H9 (cell line): ENCODE measurements around the gene TUBA3E. TPM values are rescaled to one million over a fixed set of nuclear protein-coding genes. Genes with fewer than 3 reads are reported as not detected.
"Not testable (repeated sequence)": the region's sequence is repeated elsewhere in the genome, so short reads cannot be mapped to it uniquely, and the experiment has no call there.

Experiments used
- DNase-seq: peaks from one replicate; pipeline ENCODE4 v3.0.0-alpha.2; 2017
- H2AFZ ChIP-seq: one replicate; pipeline ENCODE4 v1.6.1; 2013; ENCODE audit warnings: mild to moderate bottlenecking, low read length, control low read depth, moderate library complexity
- H2AK5ac ChIP-seq: 2 replicates; pipeline ENCODE4 v1.6.1; 2013; ENCODE audit warnings: low read length, control low read depth, mixed read lengths; ENCODE audit not compliant: insufficient read length
- H2BK120ac ChIP-seq: one replicate; pipeline ENCODE4 v1.6.1; 2013; ENCODE audit warnings: low read depth, mild to moderate bottlenecking, low read length, control low read depth, inconsistent platforms; ENCODE audit not compliant: poor library complexity, severe bottlenecking
- H2BK12ac ChIP-seq: 2 replicates; pipeline ENCODE4 v1.6.1; 2013; ENCODE audit warnings: low read length, control low read depth, mixed read lengths, low read depth; ENCODE audit not compliant: insufficient read length
- H2BK15ac ChIP-seq: 2 replicates; pipeline ENCODE4 v1.6.1; 2013; ENCODE audit warnings: low read depth, low read length, control low read depth
- H2BK20ac ChIP-seq: one replicate; pipeline ENCODE4 v1.6.1; 2013; ENCODE audit warnings: low read depth, mild to moderate bottlenecking, low read length, control low read depth, inconsistent platforms; ENCODE audit not compliant: poor library complexity, severe bottlenecking
- H2BK5ac ChIP-seq: 2 replicates; pipeline ENCODE4 v1.6.1; 2013; ENCODE audit warnings: low read length, control low read depth, mixed read lengths; ENCODE audit not compliant: insufficient read length
- H3K14ac ChIP-seq: 2 replicates; pipeline ENCODE4 v1.6.1; 2013; ENCODE audit warnings: low read length, control low read depth; ENCODE audit not compliant: insufficient read depth
- H3K18ac ChIP-seq: 2 replicates; pipeline ENCODE4 v1.6.1; 2013; ENCODE audit warnings: low read depth, mild to moderate bottlenecking, mixed read lengths, low read length, control low read depth; ENCODE audit not compliant: insufficient read length
- H3K23ac ChIP-seq: 2 replicates; pipeline ENCODE4 v1.6.1; 2013; ENCODE audit warnings: low read length, control low read depth, mixed read lengths, low read depth; ENCODE audit not compliant: insufficient read length
- H3K23me2 ChIP-seq: 2 replicates; pipeline ENCODE4 v1.6.1; 2013; ENCODE audit warnings: low read depth, mild to moderate bottlenecking, mixed read lengths, low read length, control low read depth; ENCODE audit not compliant: insufficient read length, poor library complexity, severe bottlenecking
- H3K27ac ChIP-seq: 2 replicates; pipeline ENCODE4 v1.5.1; 2013; ENCODE audit warnings: low read length, control low read depth, mixed read lengths, low read depth; ENCODE audit not compliant: insufficient read length
- H3K27me3 ChIP-seq: 2 replicates; pipeline ENCODE4 v1.6.1; 2013; ENCODE audit warnings: low read length, control low read depth, inconsistent platforms; ENCODE audit not compliant: insufficient read depth
- H3K4ac ChIP-seq: 2 replicates; pipeline ENCODE4 v1.6.1; 2013; ENCODE audit warnings: low read depth, mild to moderate bottlenecking, control low read depth, inconsistent platforms, low read length, moderate library complexity
- H3K4me1 ChIP-seq: 2 replicates; pipeline ENCODE4 v1.6.1; 2013; ENCODE audit warnings: low read length, control low read depth, inconsistent platforms; ENCODE audit not compliant: insufficient read depth
- H3K4me2 ChIP-seq: 2 replicates; pipeline ENCODE4 v1.6.1; 2013; ENCODE audit warnings: low read length, control low read depth, mixed read lengths; ENCODE audit not compliant: insufficient read length, insufficient read depth
- H3K56ac ChIP-seq: 2 replicates; pipeline ENCODE4 v1.6.1; 2013; ENCODE audit warnings: low read depth, mild to moderate bottlenecking, mixed read lengths, low read length, control low read depth; ENCODE audit not compliant: insufficient read length
- H3K79me1 ChIP-seq: 2 replicates; pipeline ENCODE4 v1.6.1; 2013; ENCODE audit warnings: low read depth, mild to moderate bottlenecking, moderate library complexity, low read length, control low read depth, inconsistent platforms; ENCODE audit not compliant: insufficient read depth, poor library complexity, severe bottlenecking
- H3K79me2 ChIP-seq: 2 replicates; pipeline ENCODE4 v1.6.1; 2013; ENCODE audit warnings: low read length, control low read depth, inconsistent platforms; ENCODE audit not compliant: insufficient read depth
- H3K9ac ChIP-seq: 2 replicates; pipeline ENCODE4 v1.6.1; 2013; ENCODE audit warnings: low read length, control low read depth, mixed read lengths; ENCODE audit not compliant: insufficient read length; ENCODE audit errors: extremely low read depth
- H3K9me3 ChIP-seq: one replicate; pipeline ENCODE4 v1.6.1; 2013; ENCODE audit warnings: low read depth, low read length, inconsistent platforms; ENCODE audit not compliant: control insufficient read depth
- H3T11ph ChIP-seq: one replicate; pipeline ENCODE4 v1.6.1; 2013; ENCODE audit warnings: mild to moderate bottlenecking, low read length, control low read depth, inconsistent platforms
- H4K20me1 ChIP-seq: one replicate; pipeline ENCODE4 v1.6.1; 2013; ENCODE audit not compliant: control insufficient read depth, insufficient read length, insufficient read depth
- H4K5ac ChIP-seq: 2 replicates; pipeline ENCODE4 v1.6.1; 2013; ENCODE audit warnings: low read depth, mild to moderate bottlenecking, mixed read lengths, low read length, control low read depth; ENCODE audit not compliant: insufficient read length
- H4K8ac ChIP-seq: replicated peaks from 2 replicates; pipeline ENCODE4 v1.6.1; 2013; ENCODE audit warnings: low read length, control low read depth, mixed read lengths, low read depth; ENCODE audit not compliant: insufficient read length
- H4K91ac ChIP-seq: 2 replicates; pipeline ENCODE4 v1.6.1; 2013; ENCODE audit warnings: low read depth, mild to moderate bottlenecking, moderate library complexity, mixed read lengths, low read length, control low read depth; ENCODE audit not compliant: insufficient read length
- H3K27ac Mint-ChIP-seq, 3 experiments: 2 replicates in 2 of 3; 3 replicates in 1 of 3; pipeline ENCODE4 v1.8.0; 2020 to 2021; ENCODE audit warnings: mixed read lengths in 3 of 3, mild to moderate bottlenecking in 1 of 3, moderate library complexity in 1 of 3
- H3K27me3 Mint-ChIP-seq: 2 replicates; pipeline ENCODE4 v1.8.0; 2021; ENCODE audit warnings: low read depth, mild to moderate bottlenecking, moderate library complexity, mixed read lengths
- H3K36me3 Mint-ChIP-seq, 3 experiments: 2 replicates in 2 of 3; 3 replicates in 1 of 3; pipeline ENCODE4 v1.8.0; 2020 to 2021; ENCODE audit warnings: low read depth in 3 of 3, mixed read lengths in 3 of 3; ENCODE audit not compliant: insufficient read depth in 1 of 3
- H3K4me1 Mint-ChIP-seq, 2 experiments: 2 replicates each; pipeline ENCODE4 v1.8.0; 2020; ENCODE audit warnings: mixed read lengths in 2 of 2
- H3K4me3 Mint-ChIP-seq, 2 experiments: 2 replicates in 1 of 2; 3 replicates in 1 of 2; pipeline ENCODE4 v1.8.0; 2020 to 2021; ENCODE audit warnings: mild to moderate bottlenecking in 2 of 2, mixed read lengths in 2 of 2, moderate library complexity in 1 of 2
- H3K9me3 Mint-ChIP-seq, 2 experiments: 2 replicates in 1 of 2; 3 replicates in 1 of 2; pipeline ENCODE4 v1.8.0; 2020; ENCODE audit warnings: mild to moderate bottlenecking in 2 of 2, mixed read lengths in 2 of 2, moderate library complexity in 1 of 2
- WGBS: extraction: QIAGEN DNeasy Blood & Tissue Kit; methylation state at CpG from one replicate; pipeline ENCODE4 v1.1.7; 2013; ENCODE audit warnings: missing lambda C conversion rate, low lambda C conversion rate, mixed read lengths; ENCODE audit not compliant: insufficient read length; ENCODE audit errors: extremely low coverage; 5-methylcytosine and 5-hydroxymethylcytosine counted together
- total RNA-seq: library from RNA; stranded (reverse); gene quantifications from 2 replicates; pipeline ENCODE4 v1.2.1, GENCODE V29; 2021
- TF ChIP-seq, protein P1 (sequence below): fragments of 200-600 bp; sonication (generic); conservative IDR thresholded peaks from 3 replicates; pipeline ENCODE4 v1.8.0; 2021; ENCODE audit warnings: antibody characterized with exemption, mild to moderate bottlenecking

The TUBA3E gene
- total RNA-seq, 1 experiment from 2014 or later: 0.26 TPM

DNA sequence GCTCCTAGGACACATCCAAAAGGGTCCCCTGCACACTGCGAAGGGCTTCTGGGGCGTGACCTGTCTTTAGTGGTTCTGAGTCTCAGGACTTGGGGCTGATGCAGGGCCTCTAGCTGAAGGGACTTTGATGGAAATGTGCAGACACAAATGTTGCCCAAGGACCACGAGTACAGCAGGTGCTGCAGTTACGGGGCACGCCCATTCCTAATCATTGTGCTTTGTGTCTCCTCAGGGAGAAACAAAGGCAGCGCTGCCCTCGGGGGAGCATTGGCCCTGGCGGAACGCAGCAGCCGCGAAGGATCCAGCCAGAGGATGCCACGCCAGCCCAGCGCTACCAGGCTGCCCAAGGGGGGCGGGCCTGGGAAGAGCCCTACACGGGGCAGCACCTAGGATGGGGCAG lies 8.0 kb downstream of the TUBA3E start:
- no peak overlapping the region for H3K18ac ChIP-seq
- no peaks in the 10 kb centered on the region for H3K79me2 ChIP-seq
- no peaks in the 10 kb centered on the region for H3K79me1 ChIP-seq
- no peaks in the 10 kb centered on the region for H3K23me2 ChIP-seq
- H3K27me3 Mint-ChIP-seq: no peaks in the 10 kb centered on the region; the same call in 1 of the 2 replicates
- no peak overlapping the region for H4K5ac ChIP-seq
- H3K27ac Mint-ChIP-seq: no peak overlapping the region; a peak in 1 of 7 replicates
- peaks cover 2 to 21% (median 10%) of the 10 kb centered on the region in 3 experiments; a peak in 4 of 7 replicates for H3K36me3 Mint-ChIP-seq
- DNase-seq: no peak
- H2BK20ac ChIP-seq: no peak overlapping the region
- H4K8ac ChIP-seq: no peak overlapping the region
- H3K56ac ChIP-seq: no peak overlapping the region
- H2BK5ac ChIP-seq: no peak overlapping the region
- no peak overlapping the region for H3K4ac ChIP-seq
- H4K20me1 ChIP-seq: no peaks in the 10 kb centered on the region
- H3K27me3 ChIP-seq: no peaks in the 10 kb centered on the region
- no peak overlapping the region for H3T11ph ChIP-seq
- no peaks in the 10 kb centered on the region; a peak in 1 of 4 replicates for H3K4me1 Mint-ChIP-seq
- H3K9ac ChIP-seq: no peak overlapping the region
- TF ChIP-seq, protein P1, sequence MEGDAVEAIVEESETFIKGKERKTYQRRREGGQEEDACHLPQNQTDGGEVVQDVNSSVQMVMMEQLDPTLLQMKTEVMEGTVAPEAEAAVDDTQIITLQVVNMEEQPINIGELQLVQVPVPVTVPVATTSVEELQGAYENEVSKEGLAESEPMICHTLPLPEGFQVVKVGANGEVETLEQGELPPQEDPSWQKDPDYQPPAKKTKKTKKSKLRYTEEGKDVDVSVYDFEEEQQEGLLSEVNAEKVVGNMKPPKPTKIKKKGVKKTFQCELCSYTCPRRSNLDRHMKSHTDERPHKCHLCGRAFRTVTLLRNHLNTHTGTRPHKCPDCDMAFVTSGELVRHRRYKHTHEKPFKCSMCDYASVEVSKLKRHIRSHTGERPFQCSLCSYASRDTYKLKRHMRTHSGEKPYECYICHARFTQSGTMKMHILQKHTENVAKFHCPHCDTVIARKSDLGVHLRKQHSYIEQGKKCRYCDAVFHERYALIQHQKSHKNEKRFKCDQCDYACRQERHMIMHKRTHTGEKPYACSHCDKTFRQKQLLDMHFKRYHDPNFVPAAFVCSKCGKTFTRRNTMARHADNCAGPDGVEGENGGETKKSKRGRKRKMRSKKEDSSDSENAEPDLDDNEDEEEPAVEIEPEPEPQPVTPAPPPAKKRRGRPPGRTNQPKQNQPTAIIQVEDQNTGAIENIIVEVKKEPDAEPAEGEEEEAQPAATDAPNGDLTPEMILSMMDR: no peak
- no peak overlapping the region for H2AK5ac ChIP-seq
- H3K14ac ChIP-seq: no peak overlapping the region; the same call in 1 of the 2 replicates
- H3K23ac ChIP-seq: no peak overlapping the region
- H2BK120ac ChIP-seq: no peak overlapping the region
- no peaks in the 10 kb centered on the region for H3K9me3 ChIP-seq
- no peak overlapping the region for H3K4me3 Mint-ChIP-seq
- H3K27ac ChIP-seq: no peak overlapping the region
- no peaks in the 10 kb centered on the region for H3K4me1 ChIP-seq
- no CpG with 5 or more reads among the region's 15 CpGs for WGBS
- H2BK12ac ChIP-seq: no peak overlapping the region
- H4K91ac ChIP-seq: no peak overlapping the region
- H3K9me3 Mint-ChIP-seq: no peaks in the 10 kb centered on the region
- H3K4me2 ChIP-seq: no peak overlapping the region
- no peak overlapping the region for H2BK15ac ChIP-seq
- no peak overlapping the region for H2AFZ ChIP-seq

DNA sequence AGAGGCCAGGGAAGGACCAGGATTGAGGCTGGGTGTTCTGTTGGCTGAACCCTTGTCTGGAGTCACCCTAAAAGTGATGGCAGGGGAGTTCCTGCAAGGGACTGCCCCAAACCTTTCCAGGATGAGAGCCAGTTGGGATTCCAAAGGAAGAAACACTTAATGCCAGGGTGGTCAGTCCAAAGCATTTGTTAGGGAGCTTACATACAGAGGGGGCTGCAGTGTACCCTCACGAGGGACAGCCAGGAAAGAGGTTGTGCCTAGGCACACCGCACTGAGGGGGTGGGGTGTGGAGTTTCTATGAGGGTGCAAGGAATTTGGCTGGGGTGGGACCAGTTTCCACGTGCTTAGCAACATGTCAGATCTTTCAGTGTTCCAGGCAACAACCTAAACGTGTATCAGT lies 9.3 kb downstream of the TUBA3E start:
- not testable (repeated sequence) for H4K20me1 ChIP-seq, H3K79me1 ChIP-seq, H2BK120ac ChIP-seq, H3K9me3 ChIP-seq, H4K8ac ChIP-seq, H4K5ac ChIP-seq, H3K18ac ChIP-seq, H3K9me3 Mint-ChIP-seq, H2BK12ac ChIP-seq, DNase-seq, H3K9ac ChIP-seq, H3K14ac ChIP-seq, H3K4me2 ChIP-seq, H3K4me1 ChIP-seq, H4K91ac ChIP-seq, H2BK5ac ChIP-seq, H2AFZ ChIP-seq, H3K27me3 Mint-ChIP-seq, H3K23me2 ChIP-seq, H3K27ac ChIP-seq, H3K4me1 Mint-ChIP-seq, H3K79me2 ChIP-seq, H2BK20ac ChIP-seq, H2BK15ac ChIP-seq, H2AK5ac ChIP-seq, H3K56ac ChIP-seq, H3T11ph ChIP-seq, H3K4ac ChIP-seq, H3K27me3 ChIP-seq, H3K4me3 Mint-ChIP-seq, H3K23ac ChIP-seq
- WGBS: no CpG with 5 or more reads among the region's 4 CpGs
- Mint-ChIP-seq H3K27ac (peak overlapping the region in 1 of 3 experiments; percentile 55; a peak in 2 of 7 replicates), H3K36me3 (peaks cover 2 to 21% (median 17%) of the 10 kb centered on the region in 3 experiments; a peak in 5 of 7 replicates)
